Immature natural killer cell (primary cell): ENCODE measurements around the gene PEAR1. TPM values are rescaled to one million over a fixed set of nuclear protein-coding genes. Genes with fewer than 3 reads are reported as not detected.

ENCODE experiments used
- DNase-seq, 3 donors: peaks; one replicate each; pipeline ENCODE4 v3.0.0; 2022; ENCODE audit warnings: mixed read lengths in 1 of 3
- H3K27ac Mint-ChIP-seq, 6 donors: one replicate each; pipeline ENCODE4 v1.8.0; 2020; ENCODE audit warnings: mixed read lengths in 6 of 6, mild to moderate bottlenecking in 5 of 6, inconsistent platforms in 4 of 6, moderate library complexity in 3 of 6
- H3K27me3 Mint-ChIP-seq, 3 donors: one replicate each; pipeline ENCODE4 v1.8.0; 2020 to 2021; ENCODE audit warnings: low read depth in 3 of 3, mild to moderate bottlenecking in 3 of 3, mixed read lengths in 3 of 3, moderate library complexity in 3 of 3, inconsistent platforms in 1 of 3
- H3K36me3 Mint-ChIP-seq, 3 donors: one replicate each; pipeline ENCODE4 v1.8.0; 2020; ENCODE audit warnings: mixed read lengths in 3 of 3, inconsistent platforms in 2 of 3, mild to moderate bottlenecking in 2 of 3
- H3K4me1 Mint-ChIP-seq, 2 donors: one replicate each; pipeline ENCODE4 v1.8.0; 2020; ENCODE audit warnings: inconsistent platforms in 2 of 2, mild to moderate bottlenecking in 2 of 2, mixed read lengths in 2 of 2, moderate library complexity in 1 of 2
- H3K4me3 Mint-ChIP-seq, 5 donors: one replicate each; pipeline ENCODE4 v1.8.0; 2020; ENCODE audit warnings: mild to moderate bottlenecking in 5 of 5, mixed read lengths in 5 of 5, inconsistent platforms in 3 of 5, moderate library complexity in 3 of 5
- H3K9me3 Mint-ChIP-seq, 6 donors: one replicate each; pipeline ENCODE4 v1.8.0; 2020; ENCODE audit warnings: mild to moderate bottlenecking in 6 of 6, mixed read lengths in 6 of 6, inconsistent platforms in 4 of 6, moderate library complexity in 3 of 6
- polyA plus RNA-seq, 3 donors: library from polyadenylated mRNA; unstranded; fragments of 300-500 nt; fragmentation: Illumina TruSeq; gene quantifications; one replicate each; pipeline ENCODE4 v1.2.3, GENCODE V29; 2021

The PEAR1 gene
- polyA plus RNA-seq, 3 donors from 2014 or later, result 0.28 TPM; not detected in 2

- no peak overlapping the region for H3K27ac Mint-ChIP-seq
- peaks cover 13 to 43% (median 18%) of the 10 kb centered on the region in 3 donors for H3K27me3 Mint-ChIP-seq
Measured at GRCh38 chr1:156928043-156928602, 34.6 kb downstream of the PEAR1 start.

GRCh38 chr1:156929596-156930238, 36.2 kb downstream of the PEAR1 start:
- no peak for DNase-seq
- H3K27ac Mint-ChIP-seq, result no peak overlapping the region
- H3K36me3 Mint-ChIP-seq, result peaks cover 0 to 4% (median 3%) of the 10 kb centered on the region in 3 donors
- H3K9me3 Mint-ChIP-seq, result no peaks in the 10 kb centered on the region
- H3K4me3 Mint-ChIP-seq, result no peak overlapping the region
- H3K4me1 Mint-ChIP-seq, result peaks cover 6 to 7% of the 10 kb centered on the region in 2 donors
- H3K27me3 Mint-ChIP-seq, result peaks cover 10 to 45% (median 10%) of the 10 kb centered on the region in 3 donors

More at GRCh38 chr1:156928043-156928602, 34.6 kb downstream of the PEAR1 start:
- peaks cover 7 to 9% of the 10 kb centered on the region in 2 donors for H3K4me1 Mint-ChIP-seq
- H3K36me3 Mint-ChIP-seq, result peaks cover 0 to 4% (median 3%) of the 10 kb centered on the region in 3 donors
- H3K9me3 Mint-ChIP-seq, result peaks cover 0 to 1% (median 0%) of the 10 kb centered on the region in 6 donors
- H3K4me3 Mint-ChIP-seq, result peak overlapping the region in 3 of 5 donors; percentile 4 to 14 (median 4)
- DNase-seq, result no peak

- Mint-ChIP-seq H3K4me3 (no peak overlapping the region), H3K36me3 (peaks cover 0 to 4% (median 3%) of the 10 kb centered on the region in 3 donors), H3K4me1 (peaks cover 6 to 7% of the 10 kb centered on the region in 2 donors), H3K9me3 (no peaks in the 10 kb centered on the region), H3K27ac (no peak overlapping the region), H3K27me3 (peaks cover 9 to 40% (median 11%) of the 10 kb centered on the region in 3 donors)
- no peak for DNase-seq
Measured at GRCh38 chr1:156930483-156930882, 37.0 kb downstream of the PEAR1 start.

- no peak overlapping the region for H3K27ac Mint-ChIP-seq
- H3K9me3 Mint-ChIP-seq, result no peaks in the 10 kb centered on the region
- peaks cover 9 to 38% (median 10%) of the 10 kb centered on the region in 3 donors for H3K27me3 Mint-ChIP-seq
- H3K4me1 Mint-ChIP-seq, result peaks cover 6 to 7% of the 10 kb centered on the region in 2 donors
- no peak for DNase-seq
- H3K36me3 Mint-ChIP-seq, result peaks cover 0 to 4% (median 3%) of the 10 kb centered on the region in 3 donors
- no peak overlapping the region for H3K4me3 Mint-ChIP-seq
Measured at GRCh38 chr1:156931211-156931952, 37.9 kb downstream of the PEAR1 start.

GRCh38 chr1:156931974-156932710, 38.6 kb downstream of the PEAR1 start:
- Mint-ChIP-seq H3K4me3 (no peak overlapping the region), H3K27ac (no peak overlapping the region), H3K9me3 (no peaks in the 10 kb centered on the region), H3K27me3 (peaks cover 7 to 33% (median 9%) of the 10 kb centered on the region in 3 donors), H3K36me3 (peaks cover 0 to 4% (median 3%) of the 10 kb centered on the region in 3 donors), H3K4me1 (peaks cover 6 to 7% of the 10 kb centered on the region in 2 donors)
- DNase-seq, result no peak

GRCh38 chr1:156933136-156933535, 39.6 kb downstream of the PEAR1 start:
- peaks cover 0 to 2% (median under 1%) of the 10 kb centered on the region in 3 donors for H3K36me3 Mint-ChIP-seq
- no peak overlapping the region for H3K27ac Mint-ChIP-seq
- no peaks in the 10 kb centered on the region for H3K9me3 Mint-ChIP-seq
- DNase-seq, result no peak
- H3K4me1 Mint-ChIP-seq, result peaks cover 2 to 4% of the 10 kb centered on the region in 2 donors
- peaks cover 7 to 28% (median 8%) of the 10 kb centered on the region in 3 donors for H3K27me3 Mint-ChIP-seq
- H3K4me3 Mint-ChIP-seq, result no peak overlapping the region

- Mint-ChIP-seq H3K4me3 (no peak overlapping the region), H3K9me3 (no peaks in the 10 kb centered on the region), H3K27ac (no peak overlapping the region), H3K27me3 (peaks cover 3 to 16% (median 7%) of the 10 kb centered on the region in 3 donors), H3K4me1 (peaks cover 0 to 2% of the 10 kb centered on the region in 2 donors), H3K36me3 (no peaks in the 10 kb centered on the region)
- no peak for DNase-seq
Measured at GRCh38 chr1:156935505-156936128, 42.1 kb downstream of the PEAR1 start.

- peaks cover 1 to 17% (median 7%) of the 10 kb centered on the region in 3 donors for H3K27me3 Mint-ChIP-seq
- peaks cover 0 to 2% of the 10 kb centered on the region in 2 donors for H3K4me1 Mint-ChIP-seq
- H3K9me3 Mint-ChIP-seq, result no peaks in the 10 kb centered on the region
- H3K36me3 Mint-ChIP-seq, result no peaks in the 10 kb centered on the region
- no peak for DNase-seq
- H3K4me3 Mint-ChIP-seq, result no peak overlapping the region
- H3K27ac Mint-ChIP-seq, result no peak overlapping the region
Measured at GRCh38 chr1:156936191-156936590, 42.7 kb downstream of the PEAR1 start.

GRCh38 chr1:156936721-156937220, 43.3 kb downstream of the PEAR1 start:
- no peaks in the 10 kb centered on the region for H3K4me1 Mint-ChIP-seq
- no peak overlapping the region for H3K27ac Mint-ChIP-seq
- no peak for DNase-seq

GRCh38 chr1:156937883-156938282, 44.4 kb downstream of the PEAR1 start:
- no peaks in the 10 kb centered on the region for H3K36me3 Mint-ChIP-seq
- no peaks in the 10 kb centered on the region for H3K9me3 Mint-ChIP-seq
- DNase-seq, result no peak
- no peak overlapping the region for H3K27ac Mint-ChIP-seq
- no peaks in the 10 kb centered on the region for H3K4me1 Mint-ChIP-seq
- no peak overlapping the region for H3K4me3 Mint-ChIP-seq
- H3K27me3 Mint-ChIP-seq, result peaks cover 1 to 10% (median 5%) of the 10 kb centered on the region in 3 donors

More at GRCh38 chr1:156936721-156937220, 43.3 kb downstream of the PEAR1 start:
- peaks cover 1 to 14% (median 9%) of the 10 kb centered on the region in 3 donors for H3K27me3 Mint-ChIP-seq
- no peaks in the 10 kb centered on the region for H3K9me3 Mint-ChIP-seq
- no peak overlapping the region for H3K4me3 Mint-ChIP-seq
- no peaks in the 10 kb centered on the region for H3K36me3 Mint-ChIP-seq

- no peaks in the 10 kb centered on the region for H3K4me1 Mint-ChIP-seq
- peaks cover 2 to 7% (median 4%) of the 10 kb centered on the region in 3 donors for H3K27me3 Mint-ChIP-seq
- H3K4me3 Mint-ChIP-seq, result no peak overlapping the region
- no peaks in the 10 kb centered on the region for H3K9me3 Mint-ChIP-seq
- no peak for DNase-seq
- H3K36me3 Mint-ChIP-seq, result no peaks in the 10 kb centered on the region
- H3K27ac Mint-ChIP-seq, result no peak overlapping the region
Measured at GRCh38 chr1:156938813-156939212, 45.3 kb downstream of the PEAR1 start.

- H3K27me3 Mint-ChIP-seq, result peaks cover 3 to 4% (median 4%) of the 10 kb centered on the region in 3 donors
Measured at GRCh38 chr1:156939786-156940334, 46.3 kb downstream of the PEAR1 start.

GRCh38 chr1:156941675-156942074, 48.2 kb downstream of the PEAR1 start:
- DNase-seq, result no peak
- no peaks in the 10 kb centered on the region for H3K9me3 Mint-ChIP-seq
- H3K4me3 Mint-ChIP-seq, result no peak overlapping the region
- H3K27ac Mint-ChIP-seq, result no peak overlapping the region
- peaks cover 2 to 4% (median 4%) of the 10 kb centered on the region in 3 donors for H3K27me3 Mint-ChIP-seq
- no peaks in the 10 kb centered on the region for H3K36me3 Mint-ChIP-seq
- no peaks in the 10 kb centered on the region for H3K4me1 Mint-ChIP-seq

More at GRCh38 chr1:156939786-156940334, 46.3 kb downstream of the PEAR1 start:
- DNase-seq, result no peak
- Mint-ChIP-seq H3K27ac (no peak overlapping the region), H3K9me3 (no peaks in the 10 kb centered on the region), H3K4me1 (no peaks in the 10 kb centered on the region), H3K36me3 (no peaks in the 10 kb centered on the region), H3K4me3 (no peak overlapping the region)
